ENCODE measurements around the gene RFNG. TPM values are rescaled to one million over a fixed set of nuclear protein-coding genes. Genes with fewer than 3 reads are reported as not detected.
A peak's percentile ranks its signal among the peaks of the same experiment; 100 is the strongest.

The RFNG gene
- total and polyA plus RNA-seq, 2 of the 4 experiments (the other 2 are of a cell fraction) = 6.8 to 47.3 TPM

DNA sequence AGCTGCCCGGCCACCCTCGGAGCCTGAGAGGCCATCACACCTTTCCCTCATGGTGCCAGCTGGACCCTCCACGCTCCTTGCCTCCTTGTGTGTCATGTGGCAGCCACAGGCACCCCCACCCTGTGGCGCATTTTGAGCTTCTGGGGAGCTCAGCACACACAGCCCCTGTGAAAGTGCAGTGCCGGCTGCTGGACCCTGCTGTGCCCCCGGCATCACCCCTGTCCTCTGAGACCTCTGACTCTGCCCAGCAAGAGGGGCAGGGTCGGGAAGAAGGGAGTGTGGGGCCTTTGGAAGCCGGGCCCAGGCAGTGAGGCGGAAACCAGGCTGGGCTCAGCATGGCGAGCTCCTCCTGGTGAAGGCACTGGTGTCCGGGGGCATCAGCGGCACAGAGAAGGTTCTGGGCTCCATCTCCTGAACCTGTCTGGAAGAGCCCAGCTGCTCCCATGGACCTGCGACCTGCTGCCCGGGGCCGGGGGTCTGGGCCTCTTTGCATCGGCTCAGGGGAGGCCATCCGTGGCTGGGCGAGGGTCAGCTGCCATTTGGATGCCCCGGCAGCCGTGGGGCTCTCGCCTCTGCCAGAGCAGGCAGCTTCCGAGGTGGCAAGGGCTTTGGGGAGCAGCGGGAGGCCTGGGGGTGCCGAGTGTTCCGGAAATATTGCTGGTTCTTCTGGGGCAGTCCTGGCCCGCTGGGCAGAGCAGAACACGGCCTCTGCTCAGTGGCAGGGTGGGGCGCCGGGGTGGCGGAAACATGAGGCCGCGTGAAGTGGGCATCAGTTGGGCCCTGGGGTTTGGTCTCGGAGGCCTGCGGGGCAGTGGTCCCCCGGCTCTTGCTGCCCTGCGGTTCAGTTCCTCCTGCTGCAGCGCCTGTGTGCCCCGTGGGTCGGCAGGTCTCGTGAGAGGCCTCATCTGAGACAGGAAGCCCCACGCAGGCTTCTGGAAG, 46.8 kb downstream of the RFNG start:
- POLR2A ChIA-PET (ENCODE audit: unreplicated experiment) = no interaction called here
- Histone ChIP-seq H2BK20ac (ENCODE audit: low read depth, low read length) (peak overlapping the region; percentile 97), H4K91ac (ENCODE audit: insufficient read depth, low read depth, low read length) (peak overlapping the region; percentile 99), H3K9me1 (ENCODE audit: insufficient read depth, low read length) (peaks cover 18% of the 10 kb centered on the region), H3K9ac (ENCODE audit: low read depth, low read length) (peak overlapping the region; percentile 29; the same call in 1 of the 2 replicates), H2AK5ac (ENCODE audit: low read depth, low read length) (peak overlapping the region; percentile 99), H3K36me3 (ENCODE audit: control insufficient read depth, insufficient read depth, low read length) (no peaks in the 10 kb centered on the region), H3K4me1 (ENCODE audit: control insufficient read depth, insufficient read depth, low read length) (peaks cover 27% of the 10 kb centered on the region), H3K4ac (ENCODE audit: low read depth, low read length) (peak overlapping the region; percentile 97), H2BK120ac (ENCODE audit: low read depth, low read length) (peak overlapping the region; percentile 98), H3K4me3 (ENCODE audit: insufficient read depth, low read depth, low read length) (no peak overlapping the region), H3K79me1 (ENCODE audit: low read depth in 1 of 2, low read length in 2 of 2) (peaks cover 11 to 33% of the 10 kb centered on the region in 2 experiments; a peak in 3 of 4 replicates), H3K14ac (replicated peaks; ENCODE audit: low read depth, low read length) (peak overlapping the region; percentile 96), H2AK9ac (replicated peaks; ENCODE audit: low read depth, low read length, poor library complexity) (peak overlapping the region; percentile 98), H4K20me1 (ENCODE audit: insufficient read depth, low read length) (peaks cover 3% of the 10 kb centered on the region; the same call in 1 of the 2 replicates), H3K18ac (ENCODE audit: low read depth, low read length) (peak overlapping the region; percentile 3; the same call in 1 of the 2 replicates), H3K23ac (ENCODE audit: low read depth, low read length) (peak overlapping the region; percentile 84), H3K27me3 (ENCODE audit: control insufficient read depth, insufficient read depth, low read length) (no peaks in the 10 kb centered on the region), H3K9me3 (ENCODE audit: control insufficient read depth, insufficient read depth, low read length) (no peaks in the 10 kb centered on the region), H4K8ac (ENCODE audit: low read depth in 2 of 2, low read length in 2 of 2) (peak overlapping the region; percentile 84 to 96), H3K27ac (ENCODE audit: insufficient read depth, low read length) (peak overlapping the region; percentile 78), H2BK15ac (ENCODE audit: low read depth, low read length) (peak overlapping the region; percentile 100; the same call in 2 of the 3 replicates), H3K4me2 (ENCODE audit: low read depth, low read length) (no peak overlapping the region), H4K5ac (ENCODE audit: low read depth, low read length) (peak overlapping the region; percentile 33), H2BK5ac (ENCODE audit: low read depth, low read length, poor library complexity, severe bottlenecking) (peak overlapping the region; percentile 95), H2AFZ (replicated peaks; ENCODE audit: low read length, poor library complexity) (peak overlapping the region; percentile 82), H3K56ac (ENCODE audit: extremely low read depth, insufficient read depth, low read length) (peak overlapping the region; percentile 47; the same call in 1 of the 2 replicates)
- intact Hi-C loops (cut with micrococcal nuclease) (no loop called here), dilution Hi-C loops (cut with HindIII; ENCODE audit: low sequenced_read_pairs, unreplicated experiment) (no loop called here), in situ Hi-C loops (cut with MboI; ENCODE audit: low sequenced_read_pairs) (no loop called here)
- ATAC-seq (ENCODE audit: low read depth) (no peak), DNase-seq (no peak)
- no TSS peak for BruUV-seq (replicated peaks)
- 92% methylated on average over 28 of the region's 41 CpGs; no CpG with 5 or more reads in 1 of the 2 experiments for WGBS, 2 experiments (ENCODE audit: extremely low coverage in 2 of 2, insufficient read length in 1 of 2)
- CTCF ChIA-PET = interaction anchor here (0.8 to 1.0 kb wide), 2 partner anchors 15 to 45 kb away, joined by 3 to 5 read pairs; no protein-coding TSS in a partner anchor
- TF ChIP-seq, protein P1, sequence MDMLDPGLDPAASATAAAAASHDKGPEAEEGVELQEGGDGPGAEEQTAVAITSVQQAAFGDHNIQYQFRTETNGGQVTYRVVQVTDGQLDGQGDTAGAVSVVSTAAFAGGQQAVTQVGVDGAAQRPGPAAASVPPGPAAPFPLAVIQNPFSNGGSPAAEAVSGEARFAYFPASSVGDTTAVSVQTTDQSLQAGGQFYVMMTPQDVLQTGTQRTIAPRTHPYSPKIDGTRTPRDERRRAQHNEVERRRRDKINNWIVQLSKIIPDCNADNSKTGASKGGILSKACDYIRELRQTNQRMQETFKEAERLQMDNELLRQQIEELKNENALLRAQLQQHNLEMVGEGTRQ (IDR thresholded peaks at IDR 0.05; ENCODE audit: low read depth, low read length) = no peak
- TF ChIP-seq RCOR1 (IDR thresholded peaks at IDR 0.05; ENCODE audit: insufficient replicate concordance, low read length) = no peak
